K562 (cell line): Measurements from ENCODE around the gene SLAMF6. TPM values are rescaled to one million over a fixed set of nuclear protein-coding genes. Genes with fewer than 3 reads are reported as not detected.

Experiments used
- ARID1B ChIP-seq: fragments of 450-650 bp; IDR thresholded peaks from 2 replicates; pipeline ENCODE4 v1.6.1; 2016; ENCODE audit warnings: antibody characterized with exemption, mild to moderate bottlenecking, inconsistent platforms
- BCOR ChIP-seq: fragments of 450-650 bp; IDR thresholded peaks from 2 replicates; pipeline ENCODE4 v1.6.1; 2016
- CREB3L1 ChIP-seq: fragments of 450-650 bp; IDR thresholded peaks from 2 replicates; pipeline ENCODE4 v1.6.1; 2014; ENCODE audit warnings: low read depth, mild to moderate bottlenecking, moderate library complexity, borderline replicate concordance
- CREBBP ChIP-seq: IDR thresholded peaks from one replicate; pipeline ENCODE4 v1.6.1; 2012; ENCODE audit warnings: low read depth, mild to moderate bottlenecking, control low read depth, inconsistent platforms, low read length
- CTCFL ChIP-seq: IDR thresholded peaks from 2 replicates; pipeline ENCODE4 v1.6.1; 2011; ENCODE audit warnings: borderline replicate concordance, low read depth, mild to moderate bottlenecking, moderate library complexity, low read length; ENCODE audit not compliant: insufficient read depth, poor library complexity, severe bottlenecking
- GTF2A2 ChIP-seq: IDR thresholded peaks from 2 replicates; pipeline ENCODE4 v1.6.1; 2016; ENCODE audit warnings: mild to moderate bottlenecking, missing genetic modification characterization, missing compliant biosample characterization
- GTF2B ChIP-seq: IDR thresholded peaks from 2 replicates; pipeline ENCODE4 v1.6.1; 2011; ENCODE audit not compliant: insufficient read length; ENCODE audit errors: extremely low read depth
- MCM3 ChIP-seq: fragments of 450-650 bp; IDR thresholded peaks from 2 replicates; pipeline ENCODE4 v1.6.1; 2016
- MED1 ChIP-seq: sonication (generic); formaldehyde crosslinking; IDR thresholded peaks from 2 replicates; pipeline ENCODE4 v1.8.1; 2023; ENCODE audit warnings: missing genetic modification reagents, borderline replicate concordance
- RBM39 ChIP-seq: fragments of 200-400 bp; formaldehyde crosslinking; optimal IDR thresholded peaks from 2 replicates; pipeline ENCODE3; 2018; ENCODE audit warnings: low read depth, low read length
- SIX5 ChIP-seq, 2 experiments: IDR thresholded peaks; 2 replicates each; pipeline ENCODE4 v1.6.1; 2011; ENCODE audit warnings: low read length in 2 of 2, borderline replicate concordance in 1 of 2, low read depth in 1 of 2, mild to moderate bottlenecking in 1 of 2, moderate library complexity in 1 of 2; ENCODE audit not compliant: insufficient read depth in 1 of 2
- SMAD1 ChIP-seq: fragments of 150-350 bp; IDR thresholded peaks from 2 replicates; pipeline ENCODE4 v1.6.1; 2014; ENCODE audit warnings: low read length, low read depth; ENCODE audit not compliant: partially characterized antibody
- SNAPC5 ChIP-seq: fragments of 250-450 bp; sonication (Bioruptor Pico); IDR thresholded peaks from 2 replicates; pipeline ENCODE4 v1.8.0; 2021; ENCODE audit warnings: moderate library complexity, mild to moderate bottlenecking, inconsistent platforms
- SNIP1 ChIP-seq: fragments of 450-650 bp; IDR thresholded peaks from 2 replicates; pipeline ENCODE4 v1.7.1; 2017; ENCODE audit warnings: low read depth, mild to moderate bottlenecking
- STAT5A ChIP-seq: IDR thresholded peaks from 2 replicates; pipeline ENCODE4 v1.6.1; 2012; ENCODE audit warnings: low read length, inconsistent platforms, borderline replicate concordance
- TAF15 ChIP-seq: fragments of 200-400 bp; formaldehyde crosslinking; IDR thresholded peaks from 2 replicates; pipeline ENCODE4 v1.6.1; 2017; ENCODE audit warnings: mild to moderate bottlenecking, low read depth, low read length, moderate library complexity
- TCF7L2 ChIP-seq: fragments of 150-350 bp; IDR thresholded peaks from 2 replicates; pipeline ENCODE4 v1.6.1; 2016; ENCODE audit warnings: low read depth, mild to moderate bottlenecking, low read length, moderate library complexity
- THAP12 ChIP-seq: fragments of 250-450 bp; sonication (Bioruptor Pico); IDR thresholded peaks from 2 replicates; pipeline ENCODE4 v1.9.0; 2021; ENCODE audit warnings: mild to moderate bottlenecking, inconsistent platforms
- ZC3H11A ChIP-seq: IDR thresholded peaks from 2 replicates; pipeline ENCODE4 v1.6.1; 2012; ENCODE audit warnings: low read depth, low read length, improper control_type of control experiment
- ZFP36 ChIP-seq: fragments of 150-350 bp; IDR thresholded peaks from 2 replicates; pipeline ENCODE4 v1.6.1; 2018; ENCODE audit warnings: low read length, low read depth; ENCODE audit not compliant: partially characterized antibody
- ZKSCAN8 ChIP-seq: fragments of 200-800 bp; sonication (Bioruptor generic); IDR thresholded peaks from 2 replicates; pipeline ENCODE4 v1.6.1; 2016; ENCODE audit warnings: missing genetic modification characterization, missing compliant biosample characterization
- ZNF165 ChIP-seq: fragments of 250-450 bp; sonication (Bioruptor Pico); IDR thresholded peaks from 2 replicates; pipeline ENCODE4 v1.4.0; 2020; ENCODE audit warnings: borderline replicate concordance
- polyA plus RNA-seq, 8 experiments: library from polyadenylated mRNA; depleted of rRNA in 4 of 8; stranded (reverse) in 5 of 8; unstranded in 3 of 8; fragments of >200 nt; fragmentation: Nextera tagmentation in 2 of 8; fragmentation: Illumina TruSeq in 1 of 8; extraction: Ambion mirVana in 2 of 8; extraction: Trizol in 1 of 8; gene quantifications; 2 replicates each; pipeline versions ENCODE4 v1.2.1 to v1.2.3, GENCODE V29; 2011 to 2014; ENCODE audit warnings: inconsistent platforms in 1 of 8, missing spikeins in 1 of 8
- total RNA-seq, 7 experiments: library from RNA; depleted of rRNA in 6 of 7; stranded (reverse); fragments of >200 nt in 6 of 7; fragmentation: Illumina TruSeq in 2 of 7; extraction: Trizol in 2 of 7; gene quantifications; 2 replicates each; pipeline versions ENCODE4 v1.2.1 to v1.2.3, GENCODE V29; 2011 to 2021; ENCODE audit warnings: low replicate concordance in 1 of 7

Gene SLAMF6
- total and polyA plus RNA-seq, 9 of the 15 experiments (the other 6 are each of a cell fraction or from before 2014, with no cell fraction given): 0.56 to 4.8 (median 1.1) TPM

DNA sequence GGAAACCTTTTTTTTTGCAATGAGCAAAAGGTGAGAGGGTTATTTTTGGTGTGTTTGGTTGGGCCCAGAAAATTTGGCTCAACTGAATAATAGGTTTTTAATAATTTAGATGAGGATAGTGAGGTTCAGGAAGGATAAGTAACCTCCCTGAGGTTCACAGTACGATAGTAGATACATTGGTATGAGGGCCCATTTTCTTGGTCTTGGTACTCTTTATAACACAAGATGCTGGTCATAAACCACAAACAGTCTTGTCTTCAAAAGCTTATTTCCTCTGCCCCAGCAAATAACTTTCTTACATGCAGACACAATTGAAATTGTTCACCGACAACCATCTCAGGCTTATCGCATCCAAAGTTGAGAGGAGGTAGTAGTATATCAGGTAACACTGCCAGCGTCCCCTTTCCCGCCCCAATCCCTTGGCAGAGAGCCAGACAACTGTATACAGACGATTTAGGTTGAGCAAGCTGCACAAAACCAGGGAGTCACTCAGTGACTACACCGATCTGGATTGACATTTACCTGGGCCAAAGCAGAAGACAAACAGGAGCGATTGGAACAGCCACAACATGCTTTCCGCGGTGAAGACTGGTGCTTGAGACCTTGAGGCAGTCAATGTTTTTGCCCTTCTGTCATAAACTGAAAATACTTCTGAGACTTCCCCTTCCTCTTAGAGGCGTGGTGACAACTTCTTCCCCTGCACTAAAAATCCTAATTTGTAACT, at the start of gene SLAMF6 (continued):
- no peak for TF ChIP-seq THAP12 (CRISPR knock-in tag)
- no peak for TF ChIP-seq STAT5A
- TF ChIP-seq SNIP1: no peak
- peak; percentile 98 for TF ChIP-seq ZKSCAN8 (CRISPR knock-in tag)
- TF ChIP-seq TAF15: no peak
- no peak for TF ChIP-seq MED1 (CRISPR knock-in tag)
- no peak for TF ChIP-seq CREB3L1
- no peak for TF ChIP-seq MCM3
- no peak for TF ChIP-seq SMAD1
- no peak for TF ChIP-seq SIX5 (IDR thresholded peaks at IDR 0.05; ENCODE audit: borderline replicate concordance in 1 of 2, insufficient read depth in 1 of 2, low read depth in 1 of 2, low read length in 2 of 2)
- no peak for TF ChIP-seq TCF7L2
- no peak for TF ChIP-seq GTF2B
- TF ChIP-seq CREBBP: no peak
- TF ChIP-seq ZFP36: peak; percentile 20
- TF ChIP-seq ARID1B: peak; percentile 59; the same call in 1 of the 2 replicates
- no peak for TF ChIP-seq SNAPC5 (CRISPR knock-in tag)
- no peak for TF ChIP-seq CTCFL
- TF ChIP-seq BCOR: peak; percentile 42; the same call in 1 of the 2 replicates
- TF ChIP-seq RBM39: no peak
- no peak for TF ChIP-seq ZNF165
- no peak for TF ChIP-seq ZC3H11A
- no peak for TF ChIP-seq GTF2A2 (tag)
